Mucosa of gallbladder (tissue), 1 donor: Measurements from ENCODE around the gene PTPRG. TPM values are rescaled to one million over a fixed set of nuclear protein-coding genes. Genes with fewer than 3 reads are reported as not detected.

Source experiments
- DNase-seq: peaks from one replicate; pipeline ENCODE4 v3.0.0-alpha.2; 2020; ENCODE audit warnings: low spot score
- total RNA-seq: library from RNA; stranded (reverse); gene quantifications from one replicate; pipeline ENCODE4 v1.2.1, GENCODE V29; 2021
- donor health status: DM: no; HTN: no; CAD: no.

Gene PTPRG
- total RNA-seq, 1 donor from 2014 or later = 38.1 TPM

- DNase-seq = no peak
Measured at GRCh38 chr3:61960976-61961375, 399.6 kb downstream of the PTPRG start.

GRCh38 chr3:61961900-61962299 is 400.5 kb downstream of the PTPRG start:
- no peak for DNase-seq

GRCh38 chr3:61964566-61964965 is 403.2 kb downstream of the PTPRG start:
- no peak for DNase-seq

GRCh38 chr3:61965770-61966131 is 404.4 kb downstream of the PTPRG start:
- no peak for DNase-seq

GRCh38 chr3:61966200-61966599 is 404.8 kb downstream of the PTPRG start:
- DNase-seq = no peak

- DNase-seq = no peak
Measured at GRCh38 chr3:61967019-61967418, 405.6 kb downstream of the PTPRG start.

GRCh38 chr3:61967937-61968336 is 406.6 kb downstream of the PTPRG start:
- no peak for DNase-seq

- no peak for DNase-seq
Measured at GRCh38 chr3:61974662-61975061, 413.3 kb downstream of the PTPRG start.

GRCh38 chr3:61975199-61975598 is 413.8 kb downstream of the PTPRG start:
- no peak for DNase-seq

GRCh38 chr3:61975936-61976335 is 414.6 kb downstream of the PTPRG start:
- no peak for DNase-seq

- DNase-seq = no peak
Measured at GRCh38 chr3:61978460-61979419, 417.4 kb downstream of the PTPRG start.

- no peak for DNase-seq
Measured at GRCh38 chr3:61979638-61980037, 418.3 kb downstream of the PTPRG start.

GRCh38 chr3:61980041-61980440 is 418.7 kb downstream of the PTPRG start:
- DNase-seq = no peak

- DNase-seq = no peak
Measured at GRCh38 chr3:61981060-61981459, 419.7 kb downstream of the PTPRG start.

- no peak for DNase-seq
Measured at GRCh38 chr3:61983479-61983878, 422.1 kb downstream of the PTPRG start.

GRCh38 chr3:61985020-61985419 is 423.6 kb downstream of the PTPRG start:
- no peak for DNase-seq

GRCh38 chr3:61986473-61986872 is 425.1 kb downstream of the PTPRG start:
- DNase-seq = no peak

- DNase-seq = no peak
Measured at GRCh38 chr3:61989681-61990080, 428.3 kb downstream of the PTPRG start.

GRCh38 chr3:61990327-61991027 is 429.1 kb downstream of the PTPRG start:
- no peak for DNase-seq

GRCh38 chr3:61991706-61992105 is 430.3 kb downstream of the PTPRG start:
- no peak for DNase-seq

GRCh38 chr3:61996366-61996765 is 435.0 kb downstream of the PTPRG start:
- DNase-seq = no peak

GRCh38 chr3:61997101-61997500 is 435.7 kb downstream of the PTPRG start:
- no peak for DNase-seq

GRCh38 chr3:62003835-62004234 is 442.5 kb downstream of the PTPRG start:
- DNase-seq = no peak
